Transverse colon (tissue), 4 donors: ENCODE data around the gene KIF2C. TPM values are rescaled to one million over a fixed set of nuclear protein-coding genes. Genes with fewer than 3 reads are reported as not detected.
A peak's percentile ranks its signal among the peaks of the same experiment; 100 is the strongest.
"Not testable (repeated sequence)": the region's sequence is repeated elsewhere in the genome, so short reads cannot be mapped to it uniquely, and the experiment has no call there.

ENCODE experiments used
- DNase-seq: peaks from one replicate; pipeline ENCODE4 v3.0.0-alpha.2; 2019
- H3K27ac ChIP-seq, 4 donors: fragments of 200-600 bp; sonication (generic); 2 replicates each; pipeline ENCODE4 v1.5.1; 2016 to 2018; ENCODE audit warnings: inconsistent platforms in 4 of 4
- H3K27me3 ChIP-seq: fragments of 200-600 bp; sonication (generic); 2 replicates; pipeline ENCODE4 v1.5.1; 2017; ENCODE audit warnings: inconsistent platforms
- H3K36me3 ChIP-seq, 4 donors: fragments of 200-600 bp; sonication (generic); 2 replicates each; pipeline ENCODE4 v1.5.1; 2017 to 2019; ENCODE audit warnings: inconsistent platforms in 4 of 4
- H3K4me1 ChIP-seq, 4 donors: fragments of 200-600 bp; sonication (generic); 2 replicates each; pipeline ENCODE4 v1.5.1; 2017 to 2020; ENCODE audit warnings: inconsistent platforms in 4 of 4
- H3K4me3 ChIP-seq, 4 donors: fragments of 200-600 bp; sonication (generic); 1 replicate in 1 of 4; 2 replicates in 3 of 4; pipeline versions ENCODE4 v1.5.1 to v1.6.1; 2017 to 2019; ENCODE audit warnings: inconsistent platforms in 4 of 4
- H3K9me3 ChIP-seq, 2 donors: fragments of 200-600 bp; sonication (generic); 2 replicates each; pipeline ENCODE4 v1.5.1; 2017 to 2019; ENCODE audit warnings: inconsistent platforms in 2 of 2
- EP300 ChIP-seq: sonication (generic); formaldehyde crosslinking; IDR thresholded peaks from one replicate; pipeline ENCODE4 v1.6.1; 2017; ENCODE audit warnings: antibody characterized with exemption, low read depth
- POLR2A ChIP-seq: fragments of 450-650 bp; IDR thresholded peaks from one replicate; pipeline ENCODE4 v1.6.1; 2016; ENCODE audit warnings: antibody characterized with exemption, mild to moderate bottlenecking, moderate library complexity
- POLR2AphosphoS5 ChIP-seq, 3 donors: sonication (generic); formaldehyde crosslinking; IDR thresholded peaks; one replicate each; pipeline ENCODE4 v1.6.1; 2016; ENCODE audit warnings: antibody characterized with exemption in 3 of 3
- whole genome bisulfite sequencing, 2 donors: methylation state at CpG; one replicate each; pipeline ENCODE4 v1.1.5; 2018; ENCODE audit warnings: low coverage in 1 of 2; 5-methylcytosine and 5-hydroxymethylcytosine counted together
- in situ Hi-C, 4 donors: fragments of 200-750 bp; cut with MboI; loops; one replicate each; pipeline versions ENCODE4 v1.15.0 to v1.15.1; 2017; ENCODE audit warnings: low sequenced_read_pairs in 3 of 4, low pct_ligation_motif_present in 1 of 4, low pct_unique_long_range_greater_than_20kb in 1 of 4
- intact Hi-C: fragments of 100-400 bp; cut with DNase I; formaldehyde crosslinking; loops from one replicate; pipeline ENCODE4 v1.15.1; 2023; ENCODE audit warnings: low total_unique reads
- total RNA-seq, 4 donors: library from RNA; depleted of rRNA; stranded (reverse); fragments of >200 nt; gene quantifications; one replicate each; pipeline ENCODE4 v1.1.0, GENCODE V29; 2016
- TF ChIP-seq, protein P1 (sequence below), 5 experiments: fragments of 200-600 bp in 3 of 5; fragments of 450-650 bp in 2 of 5; sonication (generic) in 3 of 5; IDR thresholded peaks; 1 replicate in 2 of 5; 2 replicates in 3 of 5; pipeline ENCODE4 v1.5.1; 2016 to 2017; ENCODE audit warnings: antibody characterized with exemption in 5 of 5, inconsistent platforms in 3 of 5, mild to moderate bottlenecking in 2 of 5, moderate library complexity in 1 of 5

The KIF2C gene
- total RNA-seq, 4 donors from 2014 or later, result 0.95 to 8.0 (median 1.9) TPM; not detected in 1

DNA sequence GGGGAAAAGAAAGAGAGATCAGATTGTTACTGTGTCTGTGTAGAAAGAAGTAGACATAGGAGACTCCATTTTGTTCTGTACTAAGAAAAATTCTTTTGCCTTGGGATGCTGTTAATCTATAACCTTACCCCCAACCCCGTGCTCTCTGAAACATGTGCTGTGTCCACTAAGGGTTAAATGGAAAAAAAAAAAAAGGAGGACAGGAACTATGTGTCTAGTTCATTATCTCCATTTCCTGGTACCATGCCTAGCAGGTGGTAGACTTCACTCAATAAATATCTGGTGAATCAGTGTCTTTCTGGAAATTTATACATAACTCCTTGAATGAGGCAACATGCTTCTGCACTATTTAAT, 707 bp upstream of the KIF2C start:
- H3K9me3 ChIP-seq, H3K27me3 ChIP-seq, in situ Hi-C loops, H3K36me3 ChIP-seq, DNase-seq: not testable (repeated sequence)
- Histone ChIP-seq H3K4me3 (peak overlapping the region in 3 of 4 donors; percentile 44 to 62 (median 47)), H3K27ac (peak overlapping the region; percentile 86 to 91 (median 91)), H3K4me1 (peaks cover 6 to 10% (median 8%) of the 10 kb centered on the region in 4 donors)
- WGBS, 2 donors, result 68% methylated on average over 1 of the region's 1 CpG; no CpG with 5 or more reads in 1 of the 2 donors
- TF ChIP-seq, protein P1, sequence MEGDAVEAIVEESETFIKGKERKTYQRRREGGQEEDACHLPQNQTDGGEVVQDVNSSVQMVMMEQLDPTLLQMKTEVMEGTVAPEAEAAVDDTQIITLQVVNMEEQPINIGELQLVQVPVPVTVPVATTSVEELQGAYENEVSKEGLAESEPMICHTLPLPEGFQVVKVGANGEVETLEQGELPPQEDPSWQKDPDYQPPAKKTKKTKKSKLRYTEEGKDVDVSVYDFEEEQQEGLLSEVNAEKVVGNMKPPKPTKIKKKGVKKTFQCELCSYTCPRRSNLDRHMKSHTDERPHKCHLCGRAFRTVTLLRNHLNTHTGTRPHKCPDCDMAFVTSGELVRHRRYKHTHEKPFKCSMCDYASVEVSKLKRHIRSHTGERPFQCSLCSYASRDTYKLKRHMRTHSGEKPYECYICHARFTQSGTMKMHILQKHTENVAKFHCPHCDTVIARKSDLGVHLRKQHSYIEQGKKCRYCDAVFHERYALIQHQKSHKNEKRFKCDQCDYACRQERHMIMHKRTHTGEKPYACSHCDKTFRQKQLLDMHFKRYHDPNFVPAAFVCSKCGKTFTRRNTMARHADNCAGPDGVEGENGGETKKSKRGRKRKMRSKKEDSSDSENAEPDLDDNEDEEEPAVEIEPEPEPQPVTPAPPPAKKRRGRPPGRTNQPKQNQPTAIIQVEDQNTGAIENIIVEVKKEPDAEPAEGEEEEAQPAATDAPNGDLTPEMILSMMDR (IDR thresholded peaks at IDR 0.05), result peak in 1 of 5 experiments; percentile 5
- intact Hi-C loops, result loop anchor here (2.0 kb wide), 1 partner anchor 68 kb away; the partner anchor contains the start of gene DYNLT4

DNA sequence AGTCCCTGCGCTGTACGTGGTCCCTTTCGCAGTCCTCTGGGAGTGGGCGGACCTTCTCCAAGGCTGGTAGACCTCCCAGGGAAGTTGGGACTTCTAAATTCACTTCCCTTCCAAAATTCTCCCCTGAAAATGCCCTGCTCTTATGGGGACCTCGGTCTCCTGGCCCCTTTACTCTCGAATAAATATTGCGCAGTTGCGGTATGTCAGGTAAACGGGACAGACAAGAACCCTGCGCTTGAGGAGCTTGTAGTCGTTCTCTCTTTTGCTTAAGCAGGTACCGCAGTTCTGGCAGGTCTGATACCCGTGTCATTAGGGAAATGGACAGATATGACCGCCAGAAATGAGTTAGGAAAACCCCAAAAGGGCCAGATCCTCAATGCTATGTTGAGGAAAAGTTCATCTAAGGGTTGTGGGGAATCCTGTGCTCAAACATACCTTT, 561 bp downstream of the KIF2C start:
- H3K36me3 ChIP-seq, result no peaks in the 10 kb centered on the region
- DNase-seq, result no peak
- intact Hi-C loops, result no loop called here
- in situ Hi-C loops, result no loop called here
- H3K27me3 ChIP-seq, result no peaks in the 10 kb centered on the region
- 0 to 3% methylated on average over 2 to 14 of the region's 14 CpGs for WGBS, 2 donors
- H3K9me3 ChIP-seq, result no peaks in the 10 kb centered on the region
- TF ChIP-seq POLR2AphosphoS5 (IDR thresholded peaks at IDR 0.05) (no peak), POLR2A (no peak), EP300 (no peak)
- TF ChIP-seq, protein P1 (IDR thresholded peaks at IDR 0.05), result no peak
- peaks cover 6 to 10% (median 8%) of the 10 kb centered on the region in 4 donors for H3K4me1 ChIP-seq
- H3K27ac ChIP-seq, result peak overlapping the region; percentile 86 to 91 (median 91)
- peak overlapping the region in 3 of 4 donors; percentile 44 to 62 (median 47) for H3K4me3 ChIP-seq

DNA sequence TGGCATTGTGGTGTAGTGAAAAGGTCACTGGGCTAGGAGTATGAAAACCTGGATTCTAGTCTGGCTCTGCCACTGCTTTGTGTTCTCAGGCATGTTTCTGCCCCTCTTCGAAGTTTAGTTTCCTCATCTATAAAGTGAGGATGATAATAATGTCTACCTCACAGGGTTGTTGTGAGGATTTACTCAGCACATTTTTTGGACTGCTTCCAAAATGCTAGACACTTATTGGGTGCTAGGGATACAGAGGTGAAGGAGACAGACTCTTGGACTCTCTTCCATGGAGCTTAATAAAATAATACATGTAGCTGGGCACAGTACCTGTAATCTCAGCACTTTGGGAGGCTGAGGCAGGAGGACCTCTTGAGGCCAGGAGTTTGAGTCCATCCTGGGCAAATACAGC, 3.6 kb downstream of the KIF2C start:
- in situ Hi-C loops, result no loop called here
- intact Hi-C loops, result no loop called here

DNA sequence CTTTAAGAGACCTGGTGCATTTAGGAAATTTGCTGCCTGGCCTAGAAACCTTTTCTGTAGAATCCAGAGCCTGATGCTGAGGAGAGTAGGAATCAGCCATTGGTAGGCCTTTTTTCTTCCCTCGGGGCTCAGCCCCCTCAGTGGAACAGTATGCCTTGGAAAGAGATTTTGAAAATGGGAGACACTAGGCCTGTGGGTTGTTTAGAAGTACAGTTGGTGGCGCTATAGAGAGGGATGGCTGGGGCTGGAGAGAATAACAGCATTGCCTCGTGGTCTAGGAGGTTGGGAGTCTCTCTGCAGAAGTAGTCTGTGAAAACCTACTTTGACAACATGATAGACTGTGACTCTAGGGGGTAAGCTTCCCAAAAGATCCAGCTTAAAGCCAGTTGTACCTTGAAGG, 8.2 kb downstream of the KIF2C start:
- Histone ChIP-seq H3K9me3 (no peaks in the 10 kb centered on the region), H3K27me3 (no peaks in the 10 kb centered on the region), H3K4me1 (no peaks in the 10 kb centered on the region), H3K27ac (no peak overlapping the region), H3K36me3 (no peaks in the 10 kb centered on the region), H3K4me3 (no peak overlapping the region)
- no peak for DNase-seq
- intact Hi-C loops, result no loop called here
- WGBS, 2 donors, result 95% methylated on average over 3 of the region's 3 CpGs; no CpG with 5 or more reads in 1 of the 2 donors
- in situ Hi-C loops, result no loop called here
- TF ChIP-seq POLR2A (no peak), EP300 (no peak), POLR2AphosphoS5 (IDR thresholded peaks at IDR 0.05) (no peak)
- TF ChIP-seq, protein P1 (IDR thresholded peaks at IDR 0.05), result no peak

More for the DNA sequence above, 3.6 kb downstream of the KIF2C start:
- 70% methylated on average over 1 of the region's 1 CpG; no CpG with 5 or more reads in 1 of the 2 donors for WGBS, 2 donors
- H3K4me3 ChIP-seq, result no peak overlapping the region
- no peaks in the 10 kb centered on the region for H3K9me3 ChIP-seq
- no peaks in the 10 kb centered on the region for H3K36me3 ChIP-seq
- DNase-seq, result no peak
- peaks cover 6 to 10% (median 8%) of the 10 kb centered on the region in 4 donors for H3K4me1 ChIP-seq
- no peak for TF ChIP-seq POLR2AphosphoS5 (IDR thresholded peaks at IDR 0.05)
- TF ChIP-seq EP300, result no peak
- TF ChIP-seq POLR2A, result no peak
- TF ChIP-seq, protein P1 (IDR thresholded peaks at IDR 0.05), result no peak
- no peaks in the 10 kb centered on the region for H3K27me3 ChIP-seq
- H3K27ac ChIP-seq, result no peak overlapping the region
